ENCODE measurements around the gene RPS5.

RPS5 gene

DNA sequence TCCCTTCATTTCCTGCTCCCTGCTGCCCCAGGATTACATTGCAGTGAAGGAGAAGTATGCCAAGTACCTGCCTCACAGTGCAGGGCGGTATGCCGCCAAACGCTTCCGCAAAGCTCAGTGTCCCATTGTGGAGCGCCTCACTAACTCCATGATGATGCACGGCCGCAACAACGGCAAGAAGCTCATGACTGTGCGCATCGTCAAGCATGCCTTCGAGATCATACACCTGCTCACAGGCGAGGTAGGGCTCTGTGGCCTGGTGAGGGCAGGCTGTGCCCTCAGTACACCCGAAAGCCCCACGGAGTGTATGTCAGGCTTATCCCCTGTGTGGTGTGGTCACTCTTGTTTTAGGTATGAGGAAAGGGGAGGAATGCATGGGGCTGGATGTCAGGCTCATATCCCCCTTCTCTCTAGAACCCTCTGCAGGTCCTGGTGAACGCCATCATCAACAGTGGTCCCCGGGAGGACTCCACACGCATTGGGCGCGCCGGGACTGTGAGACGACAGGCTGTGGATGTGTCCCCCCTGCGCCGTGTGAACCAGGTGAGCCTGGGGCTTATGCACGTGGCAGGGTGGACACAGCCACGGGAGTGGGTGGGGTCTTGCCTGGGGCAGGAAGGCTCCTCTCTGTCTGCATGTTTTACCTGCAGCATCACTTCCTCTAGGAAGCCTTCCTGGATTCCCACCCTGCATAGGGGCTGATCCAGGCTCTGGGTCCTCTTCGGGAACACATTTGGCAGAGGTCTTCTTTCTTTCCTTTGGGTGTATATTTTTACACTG, 6.1 kb downstream of the RPS5 start:
- peaks cover 30 to 34% of the 10 kb centered on the region in 2 donors for H3K36me3 ChIP-seq (ENCODE audit: control insufficient read depth in 2 of 2, insufficient read depth in 2 of 2, low read length in 2 of 2)

DNA sequence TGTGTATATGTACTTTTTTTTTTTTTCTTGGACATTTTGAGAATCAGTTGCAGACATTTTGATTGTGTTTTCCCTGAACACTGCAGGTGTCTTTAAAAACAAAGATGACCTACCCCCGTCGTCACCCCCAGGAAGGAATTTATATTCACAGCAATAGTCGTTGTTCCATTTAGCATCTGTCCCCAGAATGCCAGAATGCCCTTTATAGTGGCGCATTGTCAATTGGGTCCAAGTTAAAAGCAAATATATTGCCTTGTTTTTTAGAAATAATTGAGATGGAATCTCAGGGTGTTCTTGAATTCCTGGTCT, 6.6 kb downstream of the RPS5 start:
- Histone ChIP-seq H3K9ac (ENCODE audit: low read length in 2 of 2) (no peak overlapping the region), H3K27ac (ENCODE audit: low read length) (no peak overlapping the region), H3K27me3 (ENCODE audit: control insufficient read depth in 1 of 2, insufficient read depth in 2 of 2, low read length in 2 of 2) (peaks cover 25% of the 10 kb centered on the region in 2 donors), H3K36me3 (ENCODE audit: control insufficient read depth in 2 of 2, insufficient read depth in 2 of 2, low read length in 2 of 2) (peaks cover 30 to 31% of the 10 kb centered on the region in 2 donors), H3K9me3 (ENCODE audit: control insufficient read depth in 2 of 2, low read length in 2 of 2) (no peaks in the 10 kb centered on the region), H3K4me1 (ENCODE audit: control insufficient read depth, insufficient read depth, low read length) (peaks cover 7% of the 10 kb centered on the region), H3K4me3 (ENCODE audit: low read length in 2 of 2) (no peak overlapping the region)

More for the DNA sequence above, 6.1 kb downstream of the RPS5 start:
- no peak overlapping the region for H3K9ac ChIP-seq (ENCODE audit: low read length in 2 of 2)
- H3K27me3 ChIP-seq (ENCODE audit: control insufficient read depth in 1 of 2, insufficient read depth in 2 of 2, low read length in 2 of 2): peaks cover 22 to 25% of the 10 kb centered on the region in 2 donors
- no peaks in the 10 kb centered on the region for H3K9me3 ChIP-seq (ENCODE audit: control insufficient read depth in 2 of 2, low read length in 2 of 2)
- no peak overlapping the region for H3K4me3 ChIP-seq (ENCODE audit: low read length in 2 of 2)
- no peak overlapping the region for H3K27ac ChIP-seq (ENCODE audit: low read length)
- H3K4me1 ChIP-seq (ENCODE audit: control insufficient read depth, insufficient read depth, low read length): peaks cover 8% of the 10 kb centered on the region

DNA sequence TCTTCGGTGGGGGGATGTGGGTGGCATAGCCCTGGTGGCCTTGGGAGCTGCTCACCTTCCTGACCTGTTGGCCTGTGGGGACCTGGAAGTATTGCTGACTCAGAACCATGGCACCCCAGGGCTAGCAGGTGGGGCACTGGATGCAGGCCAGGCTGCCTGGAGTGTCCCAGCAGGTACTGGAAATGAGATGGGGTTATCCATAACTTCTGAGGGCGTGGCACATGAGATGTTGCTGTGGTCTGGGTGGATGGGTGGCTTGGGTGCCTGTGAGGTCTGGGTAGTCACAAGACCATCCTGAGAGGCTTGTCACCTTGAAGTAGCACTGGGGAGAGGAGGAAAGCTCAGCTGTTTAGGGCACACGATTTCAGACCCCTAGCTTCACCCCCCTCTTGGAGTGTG, 7.8 kb downstream of the RPS5 start:
- Histone ChIP-seq H3K4me1 (ENCODE audit: control insufficient read depth, insufficient read depth, low read length) (peaks cover 7% of the 10 kb centered on the region), H3K9me3 (ENCODE audit: control insufficient read depth in 2 of 2, low read length in 2 of 2) (no peaks in the 10 kb centered on the region), H3K27ac (ENCODE audit: low read length) (no peak overlapping the region), H3K9ac (ENCODE audit: low read length in 2 of 2) (no peak overlapping the region), H3K4me3 (ENCODE audit: low read length in 2 of 2) (no peak overlapping the region), H3K36me3 (ENCODE audit: control insufficient read depth in 2 of 2, insufficient read depth in 2 of 2, low read length in 2 of 2) (peaks cover 26 to 29% of the 10 kb centered on the region in 2 donors), H3K27me3 (ENCODE audit: control insufficient read depth in 1 of 2, insufficient read depth in 2 of 2, low read length in 2 of 2) (peaks cover 25% of the 10 kb centered on the region in 2 donors)

DNA sequence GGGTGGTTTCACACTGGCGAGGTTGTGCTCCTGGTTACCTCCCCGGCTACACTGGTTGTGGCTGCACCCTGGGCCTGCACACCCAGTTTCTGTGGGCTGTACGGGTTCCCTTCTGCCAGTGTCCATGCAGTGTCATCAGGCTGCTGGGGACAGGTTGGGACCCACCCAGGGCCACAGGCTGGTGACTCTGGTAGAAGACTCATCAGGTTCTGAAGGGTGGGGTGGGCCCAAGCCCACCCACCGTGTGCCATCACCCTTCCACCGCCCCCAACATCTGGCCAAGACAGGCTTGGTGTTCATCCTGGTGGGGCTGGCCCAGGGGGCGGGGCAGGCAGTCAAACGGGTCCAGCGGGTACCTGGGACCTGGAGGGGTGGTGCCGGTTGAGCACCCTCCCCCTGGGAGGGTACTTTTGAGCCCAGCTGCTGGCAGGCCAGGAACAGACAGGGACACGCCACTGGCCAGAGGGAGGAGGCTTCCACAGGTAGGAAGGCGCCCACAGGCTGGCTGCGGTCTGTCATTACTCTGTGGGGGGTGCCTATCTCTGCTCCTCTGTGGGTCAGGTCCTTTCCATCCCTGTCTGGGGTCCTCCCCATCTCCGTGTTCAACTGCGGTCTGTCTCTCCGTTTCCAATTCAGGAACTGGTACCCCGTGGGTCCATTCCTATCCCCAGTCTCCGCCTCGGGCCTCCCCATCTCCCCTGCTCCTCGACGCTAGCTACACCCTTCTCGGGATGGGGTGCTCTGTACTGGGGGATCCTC, 8.3 kb downstream of the RPS5 start, which contains the start of gene RNF225:
RNF225 (plus strand) TSS at position 437 of the 759 bp plus-strand sequence. CDS start 434 bp downstream, outside the sequence.
- H3K36me3 ChIP-seq (ENCODE audit: control insufficient read depth in 2 of 2, insufficient read depth in 2 of 2, low read length in 2 of 2): peaks cover 26 to 29% of the 10 kb centered on the region in 2 donors
- H3K9ac ChIP-seq (ENCODE audit: low read length in 2 of 2): no peak within 1 kb of the TSS
- peaks cover 10% of the 10 kb centered on the region for H3K4me1 ChIP-seq (ENCODE audit: control insufficient read depth, insufficient read depth, low read length)
- H3K4me3 ChIP-seq (ENCODE audit: low read length in 2 of 2): no peak within 1 kb of the TSS
- H3K27me3 ChIP-seq (ENCODE audit: control insufficient read depth in 1 of 2, insufficient read depth in 2 of 2, low read length in 2 of 2): peaks cover 25% of the 10 kb centered on the region in 2 donors
- H3K9me3 ChIP-seq (ENCODE audit: control insufficient read depth in 2 of 2, low read length in 2 of 2): no peaks in the 10 kb centered on the region
- no peak within 1 kb of the TSS for H3K27ac ChIP-seq (ENCODE audit: low read length)

DNA sequence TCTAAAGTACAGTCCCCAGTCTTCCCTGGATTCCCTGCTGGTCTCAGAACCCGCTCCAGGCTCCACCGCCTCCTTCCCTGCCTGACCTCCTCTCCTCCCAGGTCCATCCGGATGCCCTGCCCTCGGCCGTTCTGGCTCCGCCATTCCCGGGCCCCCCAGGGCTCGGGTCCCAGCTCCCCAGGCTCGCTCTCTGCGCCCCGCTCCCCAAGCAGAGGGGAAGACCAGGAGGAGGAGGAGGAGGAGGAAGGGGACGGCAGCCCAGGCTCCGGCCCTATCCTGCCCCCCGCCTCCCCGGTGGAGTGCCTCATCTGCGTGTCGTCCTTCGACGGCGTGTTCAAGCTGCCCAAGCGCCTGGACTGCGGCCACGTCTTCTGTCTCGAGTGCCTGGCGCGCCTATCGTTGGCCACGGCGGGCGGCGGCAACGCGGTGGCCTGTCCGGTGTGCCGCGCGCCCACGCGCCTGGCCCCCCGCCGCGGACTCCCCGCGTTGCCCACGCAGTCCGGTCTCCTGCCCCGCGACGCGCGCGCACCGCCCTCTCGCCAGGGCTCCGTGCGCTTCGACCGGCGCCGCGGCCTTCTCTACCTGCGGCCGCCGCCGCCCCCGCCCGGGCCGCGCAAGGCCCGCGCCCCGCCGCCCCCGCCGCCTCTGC, 9.0 kb downstream of the RPS5 start:
- H3K36me3 ChIP-seq (ENCODE audit: control insufficient read depth in 2 of 2, insufficient read depth in 2 of 2, low read length in 2 of 2): peaks cover 24 to 26% of the 10 kb centered on the region in 2 donors
- H3K27me3 ChIP-seq (ENCODE audit: control insufficient read depth in 1 of 2, insufficient read depth in 2 of 2, low read length in 2 of 2): peaks cover 25% of the 10 kb centered on the region in 2 donors
- peaks cover 15% of the 10 kb centered on the region for H3K4me1 ChIP-seq (ENCODE audit: control insufficient read depth, insufficient read depth, low read length)
- no peak overlapping the region for H3K27ac ChIP-seq (ENCODE audit: low read length)
- no peaks in the 10 kb centered on the region for H3K9me3 ChIP-seq (ENCODE audit: control insufficient read depth in 2 of 2, low read length in 2 of 2)
- H3K9ac ChIP-seq (ENCODE audit: low read length in 2 of 2): no peak overlapping the region
- H3K4me3 ChIP-seq (ENCODE audit: low read length in 2 of 2): no peak overlapping the region

DNA sequence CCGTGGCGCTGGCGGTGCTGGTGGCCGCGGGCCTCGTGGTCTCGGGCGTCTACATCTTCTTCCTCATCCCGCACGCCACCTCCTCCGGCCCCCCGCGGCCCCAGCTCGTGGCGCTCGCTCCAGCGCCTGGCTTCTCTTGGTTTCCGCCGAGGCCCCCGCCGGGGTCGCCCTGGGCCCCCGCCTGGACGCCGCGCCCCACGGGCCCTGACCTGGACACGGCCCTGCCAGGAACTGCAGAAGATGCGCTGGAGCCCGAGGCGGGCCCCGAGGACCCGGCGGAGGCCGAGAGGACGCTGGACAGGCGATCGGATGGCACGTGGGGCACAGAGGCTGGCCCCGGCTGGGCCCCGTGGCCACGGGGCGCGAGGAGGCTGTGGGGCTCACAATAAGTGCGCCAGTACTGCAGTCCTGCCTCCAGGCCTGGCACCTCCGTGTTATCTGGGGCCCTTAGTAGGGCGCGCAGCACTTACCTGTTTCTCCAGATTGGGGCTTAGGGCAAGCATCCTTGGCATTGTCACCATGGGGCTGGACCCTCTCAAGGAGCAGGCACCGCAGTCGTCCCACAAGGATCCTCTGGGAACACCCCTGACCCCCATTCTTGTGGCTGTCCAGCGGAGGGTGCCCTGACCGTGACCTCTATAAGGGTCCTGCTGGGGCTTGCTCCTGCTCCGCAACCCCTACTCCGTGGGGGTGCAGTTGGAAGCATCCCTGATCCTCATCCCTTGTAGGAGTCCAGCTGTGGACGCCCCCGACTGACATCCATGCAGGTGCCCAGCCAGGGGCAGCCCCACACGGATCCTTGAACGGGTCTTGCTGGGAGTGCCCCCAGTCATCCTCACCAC, 9.8 kb downstream of the RPS5 start:
- Histone ChIP-seq H3K27me3 (ENCODE audit: control insufficient read depth in 1 of 2, insufficient read depth in 2 of 2, low read length in 2 of 2) (peaks cover 25% of the 10 kb centered on the region in 2 donors), H3K9me3 (ENCODE audit: control insufficient read depth in 2 of 2, low read length in 2 of 2) (no peaks in the 10 kb centered on the region), H3K4me3 (ENCODE audit: low read length in 2 of 2) (no peak overlapping the region), H3K27ac (ENCODE audit: low read length) (no peak overlapping the region), H3K4me1 (ENCODE audit: control insufficient read depth, insufficient read depth, low read length) (peaks cover 18% of the 10 kb centered on the region), H3K9ac (ENCODE audit: low read length in 2 of 2) (no peak overlapping the region), H3K36me3 (ENCODE audit: control insufficient read depth in 2 of 2, insufficient read depth in 2 of 2, low read length in 2 of 2) (peaks cover 24 to 26% of the 10 kb centered on the region in 2 donors)

DNA sequence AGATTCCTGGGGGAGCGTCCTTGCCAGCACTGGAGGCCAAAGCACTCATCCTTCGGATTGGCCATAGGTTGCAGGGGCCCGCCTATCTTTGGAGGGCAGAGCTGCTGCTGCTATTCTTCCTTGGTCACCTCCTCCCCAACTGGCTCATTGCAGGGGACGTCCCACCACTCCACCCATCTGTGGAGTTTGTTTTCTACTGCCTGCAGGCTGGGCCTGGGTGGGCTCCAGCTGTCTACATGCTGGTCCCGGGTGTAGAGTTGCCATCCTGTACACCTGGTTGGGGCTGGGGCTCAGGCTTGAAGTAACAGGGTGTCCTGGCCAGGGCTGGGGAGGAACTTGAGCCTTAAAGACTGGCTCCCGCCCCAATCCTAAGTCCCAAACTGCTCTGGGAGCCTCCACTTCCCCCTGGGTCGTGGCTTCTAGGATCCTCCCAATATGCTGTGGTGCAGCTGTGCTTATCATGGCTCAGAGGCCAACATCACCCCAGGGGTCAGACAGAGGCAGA, 10.5 kb downstream of the RPS5 start:
- H3K9ac ChIP-seq (ENCODE audit: low read length in 2 of 2): no peak overlapping the region
- peaks cover 20% of the 10 kb centered on the region for H3K4me1 ChIP-seq (ENCODE audit: control insufficient read depth, insufficient read depth, low read length)
- H3K36me3 ChIP-seq (ENCODE audit: control insufficient read depth in 2 of 2, insufficient read depth in 2 of 2, low read length in 2 of 2): peaks cover 24 to 26% of the 10 kb centered on the region in 2 donors
- H3K9me3 ChIP-seq (ENCODE audit: control insufficient read depth in 2 of 2, low read length in 2 of 2): no peaks in the 10 kb centered on the region
- H3K4me3 ChIP-seq (ENCODE audit: low read length in 2 of 2): no peak overlapping the region
- peaks cover 25% of the 10 kb centered on the region in 2 donors for H3K27me3 ChIP-seq (ENCODE audit: control insufficient read depth in 1 of 2, insufficient read depth in 2 of 2, low read length in 2 of 2)
- no peak overlapping the region for H3K27ac ChIP-seq (ENCODE audit: low read length)

DNA sequence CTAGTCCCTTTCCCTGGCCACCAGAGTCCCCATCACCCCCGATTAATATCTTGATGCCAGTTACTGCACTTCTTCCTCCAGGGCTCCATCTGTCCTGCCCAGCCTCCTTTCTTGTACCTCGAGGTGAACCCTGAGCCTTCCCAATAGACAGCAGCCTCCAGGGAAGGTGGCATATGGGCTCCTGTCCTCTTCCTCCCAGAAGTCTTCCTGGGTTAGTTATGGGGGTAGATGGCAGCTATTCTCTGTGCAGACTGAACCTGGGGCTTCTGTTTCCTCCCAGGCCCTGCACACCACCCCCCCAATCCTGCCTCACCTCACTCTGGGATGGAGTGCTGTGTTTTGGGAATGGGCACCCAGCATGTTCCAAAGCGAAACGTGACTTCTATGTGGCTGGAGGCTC, 11.0 kb downstream of the RPS5 start:
- Histone ChIP-seq H3K4me1 (ENCODE audit: control insufficient read depth, insufficient read depth, low read length) (peaks cover 20% of the 10 kb centered on the region), H3K27me3 (ENCODE audit: control insufficient read depth in 1 of 2, insufficient read depth in 2 of 2, low read length in 2 of 2) (peaks cover 25% of the 10 kb centered on the region in 2 donors), H3K9me3 (ENCODE audit: control insufficient read depth in 2 of 2, low read length in 2 of 2) (no peaks in the 10 kb centered on the region), H3K36me3 (ENCODE audit: control insufficient read depth in 2 of 2, insufficient read depth in 2 of 2, low read length in 2 of 2) (peaks cover 19 to 21% of the 10 kb centered on the region in 2 donors), H3K27ac (ENCODE audit: low read length) (no peak overlapping the region), H3K4me3 (ENCODE audit: low read length in 2 of 2) (no peak overlapping the region), H3K9ac (ENCODE audit: low read length in 2 of 2) (no peak overlapping the region)

DNA sequence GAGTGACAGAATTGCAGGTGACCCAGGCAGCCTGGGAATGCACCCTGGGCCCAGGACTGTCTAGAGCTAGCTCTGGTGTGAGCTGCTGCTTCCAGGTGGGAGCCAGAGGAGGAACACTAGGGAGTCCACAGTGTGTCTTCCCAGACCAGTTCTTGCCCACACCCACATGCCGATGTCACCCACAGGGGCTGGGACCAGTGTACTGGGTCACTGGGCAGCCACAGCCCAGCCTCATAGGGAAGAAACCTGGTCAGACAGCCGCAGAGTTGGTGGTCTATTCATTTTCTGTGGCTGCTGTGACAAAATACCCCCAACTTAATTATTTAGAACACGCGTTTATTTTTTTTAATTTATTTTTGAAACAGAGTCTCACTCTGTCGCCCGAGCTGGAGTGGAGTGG, 11.5 kb downstream of the RPS5 start:
- Histone ChIP-seq H3K4me1 (ENCODE audit: control insufficient read depth, insufficient read depth, low read length) (peaks cover 20% of the 10 kb centered on the region), H3K27ac (ENCODE audit: low read length) (no peak overlapping the region)

DNA sequence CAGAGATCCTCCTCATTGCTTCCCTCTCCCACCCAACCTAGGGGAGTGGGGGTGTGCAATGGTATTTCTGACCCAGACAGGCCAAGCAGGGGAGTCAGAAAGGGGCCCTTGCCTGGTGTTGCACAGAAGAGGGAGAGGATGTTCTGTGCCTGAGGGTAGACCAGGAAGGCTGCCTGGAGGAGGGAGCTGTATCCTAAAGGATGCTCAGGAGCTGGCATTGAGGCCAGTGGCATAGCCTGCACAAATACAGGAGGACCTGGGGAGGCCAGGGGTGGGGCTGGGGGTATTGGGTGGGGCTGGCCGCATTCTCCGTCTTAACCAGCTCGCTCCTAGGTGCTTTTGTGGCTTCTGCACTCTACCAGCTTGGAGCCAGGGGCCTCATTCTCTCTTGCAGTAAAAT, 12.8 kb downstream of the RPS5 start:
- H3K36me3 ChIP-seq (ENCODE audit: control insufficient read depth in 2 of 2, insufficient read depth in 2 of 2, low read length in 2 of 2): peaks cover 2 to 3% of the 10 kb centered on the region in 2 donors
- H3K27me3 ChIP-seq (ENCODE audit: control insufficient read depth in 1 of 2, insufficient read depth in 2 of 2, low read length in 2 of 2): peaks cover 25% of the 10 kb centered on the region in 2 donors
- H3K9me3 ChIP-seq (ENCODE audit: control insufficient read depth in 2 of 2, low read length in 2 of 2): no peaks in the 10 kb centered on the region
- H3K4me3 ChIP-seq (ENCODE audit: low read length in 2 of 2): peak overlapping the region in 1 of 2 donors; percentile 87
- H3K4me1 ChIP-seq (ENCODE audit: control insufficient read depth, insufficient read depth, low read length): peaks cover 20% of the 10 kb centered on the region
- no peak overlapping the region for H3K9ac ChIP-seq (ENCODE audit: low read length in 2 of 2)
- no peak overlapping the region for H3K27ac ChIP-seq (ENCODE audit: low read length)

More for the DNA sequence above, 11.5 kb downstream of the RPS5 start:
- H3K36me3 ChIP-seq (ENCODE audit: control insufficient read depth in 2 of 2, insufficient read depth in 2 of 2, low read length in 2 of 2): peaks cover 15 to 17% of the 10 kb centered on the region in 2 donors
- H3K9me3 ChIP-seq (ENCODE audit: control insufficient read depth in 2 of 2, low read length in 2 of 2): no peaks in the 10 kb centered on the region
- H3K4me3 ChIP-seq (ENCODE audit: low read length in 2 of 2): no peak overlapping the region
- no peak overlapping the region for H3K9ac ChIP-seq (ENCODE audit: low read length in 2 of 2)
- peaks cover 25% of the 10 kb centered on the region in 2 donors for H3K27me3 ChIP-seq (ENCODE audit: control insufficient read depth in 1 of 2, insufficient read depth in 2 of 2, low read length in 2 of 2)

All from stomach smooth muscle (tissue), 2 donors.